Putamen (tissue), 1 donor: Measurements from ENCODE around the gene YWHAQ.
A peak's percentile ranks its signal among the peaks of the same experiment; 100 is the strongest.
"Not testable (repeated sequence)": the region's sequence is repeated elsewhere in the genome, so short reads cannot be mapped to it uniquely, and the experiment has no call there.

ENCODE experiments used
- DNase-seq: peaks from one replicate; pipeline ENCODE4 v3.0.0-alpha.2; 2016; ENCODE audit warnings: low spot score

The YWHAQ gene

DNA sequence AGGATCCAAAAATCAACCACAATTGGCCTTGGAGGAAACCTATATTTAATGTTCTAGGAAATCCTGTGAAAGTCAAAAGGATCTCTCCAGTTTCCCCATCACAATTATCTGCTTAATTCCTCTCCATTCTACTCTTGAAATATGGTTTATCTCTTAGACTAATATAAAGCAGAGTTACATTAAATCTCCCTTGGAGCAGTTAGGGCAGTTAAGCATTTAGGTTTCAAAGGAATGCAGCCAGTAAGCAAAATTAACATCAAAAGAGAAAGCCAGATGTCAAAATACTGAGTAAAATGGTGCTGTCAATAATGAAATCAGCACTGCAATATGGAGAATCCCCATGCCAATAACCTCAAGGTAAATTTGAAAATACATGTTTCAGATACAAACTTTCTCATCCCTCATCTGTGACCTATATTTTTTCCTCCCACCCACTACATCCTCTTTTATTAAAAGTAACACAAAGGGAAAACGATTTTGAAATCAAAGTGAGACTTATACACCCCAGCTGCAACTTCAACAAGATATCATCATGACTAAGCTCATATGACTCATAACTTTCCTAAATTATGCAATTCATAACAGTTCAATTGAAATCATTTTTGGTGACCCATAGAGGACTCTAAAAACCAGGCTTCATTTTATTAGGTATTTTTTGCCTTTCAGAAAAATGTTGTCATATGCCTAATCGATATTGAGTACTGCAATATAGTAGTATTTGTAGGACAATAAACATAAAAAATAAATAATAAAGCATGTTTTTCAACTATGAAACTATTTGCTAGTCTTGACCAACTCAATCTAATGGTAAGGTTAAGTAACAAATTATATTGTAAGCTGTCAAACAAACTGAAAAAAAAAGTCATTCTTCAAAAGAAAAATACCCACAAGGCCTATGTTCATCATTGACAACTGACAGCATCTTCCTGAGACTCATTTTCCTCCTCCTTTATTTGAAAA is 78.3 kb downstream of the YWHAQ start:
- DNase-seq, result peak; percentile 52

DNA sequence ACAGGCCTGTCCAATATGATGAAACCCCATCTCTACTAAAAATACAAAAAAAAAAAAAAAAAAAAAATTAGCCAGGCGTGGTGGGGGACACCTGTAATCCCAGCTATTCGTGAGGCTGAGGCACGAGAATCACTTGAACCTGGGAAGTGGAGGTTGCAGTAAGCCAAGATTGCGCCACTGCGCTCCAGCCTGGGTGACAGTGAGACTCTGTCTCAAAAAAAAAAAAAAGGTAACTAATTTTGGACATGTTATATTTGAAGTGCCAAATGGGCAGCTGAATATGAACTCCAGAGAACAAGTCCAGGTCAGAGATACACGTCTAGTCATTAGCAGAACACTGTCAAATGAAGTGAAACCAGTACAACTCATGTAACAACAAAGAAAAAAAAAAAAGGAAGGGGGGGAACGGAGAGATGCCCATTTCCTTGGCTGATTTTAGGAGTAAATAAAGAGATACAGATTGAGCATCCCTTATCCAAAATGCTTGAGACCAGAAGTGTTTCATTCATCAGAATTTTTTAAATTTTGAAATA is 79.9 kb downstream of the YWHAQ start:
- not testable (repeated sequence) for DNase-seq

DNA sequence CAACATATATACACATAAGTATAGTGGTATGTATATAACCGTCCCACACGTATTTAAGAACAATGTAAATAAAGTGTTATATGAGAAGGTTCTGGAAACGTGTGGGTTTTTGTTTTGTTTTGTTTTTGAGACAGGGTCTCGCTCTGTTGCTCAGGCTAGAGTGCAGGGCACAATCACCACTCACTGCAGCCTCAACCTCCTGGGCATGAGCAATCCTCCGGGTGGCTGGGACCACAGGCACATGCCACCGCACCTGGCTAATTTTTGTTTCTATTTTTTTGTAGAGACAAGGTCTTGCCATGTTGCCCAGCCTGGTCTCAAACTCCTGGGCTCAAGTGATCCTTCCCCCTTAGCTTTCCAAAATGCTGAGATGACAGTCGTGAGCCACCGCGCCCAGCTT is 81.4 kb downstream of the YWHAQ start:
- DNase-seq, result no peak

DNA sequence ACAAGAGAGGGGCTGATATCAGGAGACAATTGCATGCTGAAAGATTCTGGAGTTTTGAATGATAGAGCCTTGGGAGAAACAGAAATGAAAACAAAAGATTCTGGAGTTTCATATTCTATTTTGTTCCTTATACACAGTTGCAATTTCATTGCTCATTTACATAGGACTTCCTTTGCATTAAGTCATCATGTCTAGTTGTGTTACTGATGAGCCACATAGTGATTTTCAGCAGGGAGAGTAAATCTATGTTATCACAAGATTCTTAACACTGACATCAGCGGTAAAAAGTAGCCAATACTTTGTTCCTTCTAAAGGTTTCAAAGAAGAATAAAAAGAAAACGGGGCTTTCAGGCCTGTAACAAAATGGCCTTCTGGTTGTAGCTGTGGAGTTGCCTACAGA is 82.3 kb downstream of the YWHAQ start:
- DNase-seq, result no peak

DNA sequence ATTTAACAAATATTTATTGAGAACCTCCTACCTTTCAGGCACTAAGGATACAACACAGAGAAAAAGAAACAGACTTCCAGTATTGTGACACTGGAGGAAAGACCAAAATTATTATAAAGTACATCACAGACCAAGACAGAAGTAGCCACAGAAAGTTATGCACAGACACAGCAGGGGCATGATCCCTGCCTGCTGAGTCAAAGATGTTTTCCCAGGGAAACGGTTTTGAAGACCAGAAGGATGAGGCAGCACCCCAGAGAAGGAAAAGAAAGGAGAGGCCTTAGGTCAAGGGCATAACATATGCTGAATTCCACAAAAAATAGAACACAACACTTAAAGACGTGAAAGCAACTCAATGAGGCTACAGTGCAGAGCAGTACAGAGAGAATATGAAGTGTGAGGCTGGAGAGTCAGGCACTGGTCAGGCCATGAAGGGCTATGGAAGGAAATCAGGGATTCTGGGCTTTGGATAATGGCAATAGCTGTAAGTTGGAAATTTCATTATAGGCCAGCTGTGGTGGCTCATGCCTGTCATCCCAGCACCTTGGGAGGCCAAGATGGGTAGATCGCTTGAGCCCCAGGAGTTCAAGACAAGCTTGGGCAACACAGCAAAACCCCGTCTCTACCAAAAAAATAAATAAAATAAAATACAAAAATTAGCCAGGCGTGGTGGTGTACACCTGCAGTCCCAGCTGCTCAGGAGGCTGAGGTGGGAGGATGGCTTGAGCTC is 83.4 kb downstream of the YWHAQ start:
- DNase-seq, result no peak

DNA sequence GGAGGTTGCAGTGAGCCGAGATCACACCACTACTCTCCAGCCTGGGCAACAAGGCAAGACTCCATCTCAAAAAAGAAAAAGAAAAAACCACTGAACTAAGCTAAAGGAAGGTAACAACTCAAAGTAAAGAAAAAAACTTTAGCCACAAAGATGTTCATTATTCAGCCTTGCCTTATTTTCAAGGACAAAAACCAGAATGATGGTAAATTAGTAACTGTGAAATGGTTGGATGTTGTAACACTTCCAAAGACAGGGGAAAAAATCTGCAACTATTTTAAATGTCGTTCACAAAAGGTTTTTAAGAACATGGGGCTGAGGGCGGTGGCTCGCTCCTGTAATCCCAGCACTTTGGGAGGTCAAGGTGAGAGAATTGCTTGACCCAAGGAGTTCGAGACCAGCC is 85.3 kb downstream of the YWHAQ start:
- DNase-seq, result no peak

DNA sequence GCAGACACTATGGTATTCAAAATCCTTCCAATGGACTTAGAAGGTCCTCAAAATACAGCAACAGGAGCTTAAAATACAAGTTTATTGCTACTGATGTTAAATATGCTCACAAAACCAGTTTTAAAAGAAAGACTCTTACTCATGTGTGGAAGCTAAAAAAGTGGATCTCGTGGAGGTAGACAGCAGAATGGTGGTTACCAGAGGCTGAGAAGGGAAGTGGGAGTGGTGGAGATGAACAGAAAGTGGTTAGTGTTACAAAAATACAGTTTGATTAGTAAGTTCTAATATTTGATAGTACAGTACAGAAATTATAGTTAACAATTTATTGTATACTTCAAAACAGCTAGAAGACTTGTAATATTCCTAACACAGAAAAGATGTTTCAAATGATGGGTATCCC is 87.2 kb downstream of the YWHAQ start:
- no peak for DNase-seq

DNA sequence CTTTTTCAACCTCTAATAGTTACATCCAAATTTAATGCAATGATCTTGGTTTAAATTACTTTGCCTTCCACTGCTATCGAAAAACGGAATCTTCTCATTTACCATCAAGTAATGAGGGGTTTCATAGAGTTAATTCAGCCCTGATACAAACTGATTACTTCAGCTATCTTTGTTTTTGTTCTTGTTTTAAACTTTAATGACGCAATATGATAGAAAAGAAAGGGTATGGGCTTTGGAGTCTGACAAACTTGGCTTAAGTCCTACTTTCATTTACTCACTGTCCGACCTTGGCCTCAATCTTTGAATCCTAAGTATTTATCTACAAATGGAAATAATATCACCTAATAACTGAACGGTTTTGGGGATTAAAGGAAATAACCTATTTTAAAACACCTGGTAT is 91.3 kb downstream of the YWHAQ start:
- DNase-seq, result no peak

DNA sequence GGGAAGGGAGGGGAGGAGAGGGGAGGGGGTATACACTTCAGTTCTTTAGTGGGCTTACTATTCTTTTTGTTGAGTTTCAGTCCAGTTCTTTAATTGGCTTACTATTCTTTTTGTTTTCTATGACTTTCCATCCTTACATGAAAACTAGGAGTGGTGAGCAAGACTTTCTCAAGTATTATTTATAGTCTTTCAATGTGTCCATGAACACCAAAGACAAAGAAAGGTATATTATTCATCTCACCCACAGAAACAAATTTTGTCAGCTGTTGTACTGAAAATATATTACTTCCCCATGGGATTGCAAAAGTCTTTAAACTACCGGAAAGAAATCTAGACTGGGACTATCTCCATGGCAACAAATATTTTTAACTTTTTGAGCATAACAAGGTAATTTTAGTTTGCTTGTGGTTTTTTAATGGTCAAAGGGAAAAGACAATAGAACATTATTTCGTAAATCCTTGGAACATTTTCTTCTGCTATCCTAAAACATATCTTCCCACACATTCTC is 92.7 kb downstream of the YWHAQ start:
- DNase-seq, result no peak

DNA sequence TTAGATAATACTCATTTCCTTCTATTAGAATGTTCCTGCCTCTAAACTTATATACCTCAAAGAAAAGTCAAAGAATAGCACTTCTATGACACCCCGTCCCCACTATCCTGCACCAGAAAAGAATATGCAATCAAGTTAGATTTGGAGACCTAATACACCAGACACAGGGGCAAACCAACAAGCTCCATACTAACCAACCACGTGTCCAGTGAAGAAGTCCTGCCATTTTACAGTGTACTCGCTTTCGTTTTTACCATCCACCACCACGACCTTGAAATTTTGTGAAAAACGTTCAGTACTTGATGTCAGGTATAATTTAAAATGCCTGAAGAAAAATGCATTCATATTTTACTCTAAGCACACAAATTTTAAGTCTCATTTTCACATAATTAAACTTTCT is 94.3 kb downstream of the YWHAQ start:
- no peak for DNase-seq

DNA sequence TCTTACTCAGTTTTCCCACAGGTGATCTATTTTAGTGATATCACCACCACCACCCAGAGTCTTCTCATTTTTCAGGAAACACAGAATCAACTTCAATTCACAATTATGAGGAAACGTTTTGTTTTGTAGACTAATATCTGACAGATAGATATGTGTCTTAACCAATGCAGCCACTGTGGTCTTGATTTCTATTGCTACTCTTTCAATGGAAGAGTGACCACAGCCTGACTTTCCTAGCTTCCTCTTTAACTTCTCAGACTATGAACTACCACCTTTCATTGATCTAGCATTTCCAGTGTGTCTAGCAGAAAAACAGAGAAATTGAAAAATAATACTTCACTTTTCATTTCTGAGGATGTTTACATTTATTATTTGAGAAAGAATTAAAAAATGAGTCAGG is 95.6 kb downstream of the YWHAQ start:
- no peak for DNase-seq
